ENCODE data around the gene ZNF236.

GRCh38 chr18:76952747-76953146 is 130.4 kb downstream of the ZNF236 start:
- no peak for TF ChIP-seq CTCF (IDR thresholded peaks at IDR 0.05)
- no peak for TF ChIP-seq EZH2 (IDR thresholded peaks at IDR 0.05; ENCODE audit: borderline replicate concordance, insufficient read depth, low read depth, low read length, poor library complexity, severe bottlenecking)
